K562 (cell line): ENCODE results near the gene ZNF768. TPM values are rescaled to one million over a fixed set of nuclear protein-coding genes. Genes with fewer than 3 reads are reported as not detected.

Experiments
- ATAC-seq: fragments of 200-7000 bp; cut with Tn5 transposase; 3 replicates; pipeline ENCODE4 v1.9.1; 2020; ENCODE audit warnings: moderate library complexity
- BruUV-seq: library from RNA; stranded (reverse); fragments of 400-500 nt; replicated peaks from 2 replicates; lab custom pipeline; 2021; lab: Mats Ljungman, UMichigan
- CTCF ChIA-PET: fragments of 300-600 bp; formaldehyde crosslinking; extraction: SDS; loops from one replicate; lab custom pipeline; 2021; ENCODE audit warnings: low intra/inter-chr PET ratio; lab: Yijun Ruan, JAX
- POLR2A ChIA-PET: fragments of 300-600, 350-650 bp; sonication (Branson Sonifier 250); formaldehyde crosslinking; extraction: SDS; loops from one replicate; lab custom pipeline; 2021; ENCODE audit warnings: antibody characterized with exemption, inconsistent platforms; lab: Yijun Ruan, JAX
- DNase-seq, 4 experiments: peaks; one replicate each; pipeline versions ENCODE4 v3.0.0 to v3.0.0-alpha.2; 2011 to 2018; ENCODE audit warnings: low spot score in 3 of 4, mixed read lengths in 3 of 4; ENCODE audit errors: extremely low read depth in 1 of 4
- FAIRE-seq: peaks from 2 replicates; lab custom pipeline; 2011; peaks lifted over from hg19 to GRCh38; lab: Jason Lieb, UNC
- H2AFZ ChIP-seq: 2 replicates; pipeline ENCODE4 v1.6.0; 2011; ENCODE audit warnings: low read depth, low read length, control low read depth, inconsistent platforms
- H3K27ac ChIP-seq: fragments of 200-600 bp; 3 replicates; pipeline ENCODE4 v1.8.0; 2011; ENCODE audit warnings: low read depth, mild to moderate bottlenecking, control low read depth, inconsistent platforms, low read length, moderate library complexity, mixed read lengths; ENCODE audit errors: extremely low read depth
- H3K27me3 ChIP-seq, 2 experiments: fragments of 300-600 bp in 1 of 2; 2 replicates in 1 of 2; 3 replicates in 1 of 2; pipeline versions ENCODE4 v1.6.0 to v1.8.0; 2011; ENCODE audit warnings: inconsistent platforms in 2 of 2, low read length in 2 of 2, mild to moderate bottlenecking in 1 of 2, mixed read lengths in 1 of 2, moderate library complexity in 1 of 2; ENCODE audit not compliant: control insufficient read depth in 2 of 2, insufficient read depth in 2 of 2
- H3K36me3 ChIP-seq: fragments of 300-600 bp; 3 replicates; pipeline ENCODE4 v1.8.0; 2011; ENCODE audit warnings: mild to moderate bottlenecking, low read length, inconsistent platforms; ENCODE audit not compliant: control insufficient read depth, insufficient read depth
- H3K4me1 ChIP-seq, 2 experiments: fragments of 200-600 bp in 1 of 2; replicated peaks in 1 of 2; 2 replicates in 1 of 2; 3 replicates in 1 of 2; pipeline versions ENCODE4 v1.5.1 to v1.8.0; 2011; ENCODE audit warnings: inconsistent platforms in 2 of 2, low read length in 2 of 2, mild to moderate bottlenecking in 1 of 2, mixed read lengths in 1 of 2, moderate library complexity in 1 of 2; ENCODE audit not compliant: control insufficient read depth in 2 of 2, insufficient read depth in 2 of 2
- H3K4me2 ChIP-seq: 2 replicates; pipeline ENCODE4 v1.6.1; 2011; ENCODE audit warnings: low read length, control low read depth, inconsistent platforms, mixed read lengths; ENCODE audit not compliant: insufficient read depth
- H3K4me3 ChIP-seq: fragments of 200-600 bp; sonication (generic), shearing (Covaris generic); 2 replicates; pipeline ENCODE4 v1.5.1; 2016; ENCODE audit warnings: control low read depth, inconsistent platforms
- H3K79me2 ChIP-seq: fragments of 200-600 bp; 3 replicates; pipeline ENCODE4 v1.8.0; 2011; ENCODE audit warnings: low read length, inconsistent platforms; ENCODE audit not compliant: control insufficient read depth, insufficient read depth
- H3K9ac ChIP-seq, 2 experiments: 2 replicates each; pipeline versions ENCODE4 v1.6.0 to v1.6.1; 2011; ENCODE audit warnings: low read depth in 2 of 2, low read length in 2 of 2, control low read depth in 1 of 2, inconsistent platforms in 1 of 2, mild to moderate bottlenecking in 1 of 2, mixed read lengths in 1 of 2; ENCODE audit not compliant: insufficient read depth in 1 of 2
- H3K9me1 ChIP-seq: one replicate; pipeline ENCODE4 v1.6.0; 2011; ENCODE audit warnings: inconsistent platforms, mild to moderate bottlenecking, low read length, moderate library complexity; ENCODE audit not compliant: control insufficient read depth, insufficient read depth
- H3K9me3 ChIP-seq: replicated peaks from 2 replicates; pipeline ENCODE4 v1.5.1; 2011; ENCODE audit warnings: low read depth, low read length, inconsistent platforms; ENCODE audit not compliant: control insufficient read depth, insufficient read depth
- H4K20me1 ChIP-seq: replicated peaks from 2 replicates; pipeline ENCODE4 v1.6.1; 2011; ENCODE audit warnings: low read length, inconsistent platforms, mixed read lengths; ENCODE audit not compliant: control insufficient read depth, insufficient read depth
- CHD1 ChIP-seq: fragments of 200-600 bp; sonication (generic); IDR thresholded peaks from one replicate; pipeline ENCODE4 v1.6.1; 2012; ENCODE audit warnings: mild to moderate bottlenecking, moderate library complexity, low read length, inconsistent platforms
- EGR1 ChIP-seq: fragments of 450-650 bp; conservative IDR thresholded peaks from 2 replicates; pipeline ENCODE4 v1.6.1; 2017; ENCODE audit warnings: mild to moderate bottlenecking
- NCOA2 ChIP-seq, 2 experiments: fragments of 450-650 bp; IDR thresholded peaks; 2 replicates each; pipeline ENCODE4 v1.6.1; 2018; ENCODE audit warnings: mild to moderate bottlenecking in 2 of 2, moderate library complexity in 1 of 2; ENCODE audit not compliant: partially characterized antibody in 2 of 2
- NRF1 ChIP-seq, 2 experiments: fragments of 450-650 bp; IDR thresholded peaks in 1 of 2; conservative IDR thresholded peaks in 1 of 2; 2 replicates each; pipeline ENCODE4 v1.6.1; 2014; ENCODE audit warnings: mild to moderate bottlenecking in 2 of 2
- PHTF2 ChIP-seq: fragments of 250-450 bp; sonication (Bioruptor Pico); IDR thresholded peaks from 2 replicates; pipeline ENCODE4 v1.5.0; 2021; ENCODE audit warnings: mild to moderate bottlenecking
- RREB1 ChIP-seq: fragments of 250-450 bp; sonication (Bioruptor Pico); IDR thresholded peaks from 2 replicates; pipeline ENCODE4 v1.4.0; 2020
- ZNF24 ChIP-seq: fragments of 450-650 bp; IDR thresholded peaks from 2 replicates; pipeline ENCODE4 v1.6.1; 2016
- WGBS: fragments of 100-300 bp; shearing (Covaris generic); methylation state at CpG from one replicate; pipeline ENCODE4 v1.1.6; 2016; ENCODE audit warnings: low coverage, mixed read lengths; ENCODE audit not compliant: insufficient coverage; ENCODE audit errors: missing lambda C conversion rate; 5-methylcytosine and 5-hydroxymethylcytosine counted together
- in situ Hi-C: fragments of 300-500 bp; cut with MboI; formaldehyde crosslinking; loops from 4 replicates; pipeline ENCODE4 v1.15.0; 2018; ENCODE audit warnings: inconsistent platforms, mixed read lengths
- intact Hi-C: fragments of 100-400 bp; cut with micrococcal nuclease; formaldehyde crosslinking; loops from 2 replicates; pipeline ENCODE4 v1.14.2; 2022
- polyA plus RNA-seq, 8 experiments: library from polyadenylated mRNA; depleted of rRNA in 4 of 8; stranded (reverse) in 5 of 8; unstranded in 3 of 8; fragments of >200 nt; fragmentation: Nextera tagmentation in 2 of 8; fragmentation: Illumina TruSeq in 1 of 8; extraction: Ambion mirVana in 2 of 8; extraction: Trizol in 1 of 8; gene quantifications; 2 replicates each; pipeline versions ENCODE4 v1.2.1 to v1.2.3, GENCODE V29; 2011 to 2014; ENCODE audit warnings: inconsistent platforms in 1 of 8, missing spikeins in 1 of 8
- total RNA-seq, 7 experiments: library from RNA; depleted of rRNA in 6 of 7; stranded (reverse); fragments of >200 nt in 6 of 7; fragmentation: Illumina TruSeq in 2 of 7; extraction: Trizol in 2 of 7; gene quantifications; 2 replicates each; pipeline versions ENCODE4 v1.2.1 to v1.2.3, GENCODE V29; 2011 to 2021; ENCODE audit warnings: low replicate concordance in 1 of 7

The ZNF768 gene
- total and polyA plus RNA-seq, 9 of the 15 experiments (the other 6 are each of a cell fraction or from before 2014, with no cell fraction given), result 0.13 to 50.7 (median 26.9) TPM

DNA sequence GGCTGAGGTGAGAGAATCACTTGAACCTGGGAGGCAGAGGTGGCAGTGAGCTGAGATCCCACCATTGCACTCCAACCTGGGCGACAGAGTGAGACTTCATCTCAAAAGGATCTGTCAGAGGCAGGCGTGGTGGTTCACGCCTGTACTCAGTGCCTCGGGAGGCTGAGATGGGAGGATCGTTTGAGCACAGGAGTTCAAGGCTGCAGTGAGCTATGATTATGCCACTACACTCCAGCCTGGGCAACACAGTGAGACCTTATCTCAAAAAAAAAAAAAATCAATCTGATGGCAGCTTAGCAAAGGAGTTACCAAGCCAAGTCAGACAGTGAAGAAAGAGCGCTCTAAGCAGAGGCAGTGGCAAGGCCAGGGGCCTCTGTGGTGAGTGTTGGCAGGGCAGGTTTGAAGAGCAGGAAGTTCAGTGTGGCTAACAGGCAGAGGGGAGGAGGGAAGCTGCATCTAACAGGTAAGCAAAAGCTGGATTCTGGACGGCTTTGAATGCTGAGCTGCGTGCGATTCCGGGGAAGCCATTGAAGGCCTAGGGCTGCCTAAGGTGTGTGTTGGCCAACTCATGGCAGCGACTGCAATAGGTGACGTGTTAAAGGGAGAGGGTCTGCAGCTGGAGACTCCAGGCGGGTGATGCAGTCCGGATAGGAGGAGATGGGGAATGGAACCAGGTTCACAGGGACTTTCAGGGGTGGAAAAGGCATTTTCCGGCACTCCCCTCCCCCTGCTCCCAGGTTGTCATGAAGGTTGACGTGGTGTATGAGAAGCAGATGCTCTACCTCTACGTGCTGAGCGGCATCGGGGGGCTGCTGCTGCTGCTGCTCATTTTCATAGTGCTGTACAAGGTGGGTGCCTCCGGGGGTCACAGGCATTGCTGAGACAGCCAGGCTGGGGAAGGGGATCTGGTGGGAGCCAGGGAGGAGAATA, 7.0 kb downstream of the ZNF768 start:
- DNase-seq (no peak), FAIRE-seq (no peak), ATAC-seq (no peak)
- ChIA-PET POLR2A (interaction anchor here (1.1 to 2.0 kb wide), 2 partner anchors 8 to 73 kb away, joined by 3 to 9 read pairs; no protein-coding TSS in a partner anchor), CTCF (no interaction called here)
- no peak overlapping the region for H3K27ac ChIP-seq
- H3K4me2 ChIP-seq, result no peak overlapping the region
- H3K27me3 ChIP-seq, result no peaks in the 10 kb centered on the region
- 60% methylated on average over 20 of the region's 20 CpGs for WGBS
- no peaks in the 10 kb centered on the region for H3K9me3 ChIP-seq
- no peak for TF ChIP-seq NCOA2 (IDR thresholded peaks at IDR 0.05; ENCODE audit: partially characterized antibody in 2 of 2)
- TF ChIP-seq PHTF2, result no peak
- TF ChIP-seq EGR1, result no peak
- no peak for TF ChIP-seq CHD1
- no peak for TF ChIP-seq ZNF24
- TF ChIP-seq RREB1, result no peak
- TF ChIP-seq NRF1 (conservative IDR thresholded peaks at IDR 0.05 in 1 of 2, IDR thresholded peaks at IDR 0.05 in 1 of 2), result no peak
- no TSS peak for BruUV-seq
- peaks cover 6% of the 10 kb centered on the region for H3K9me1 ChIP-seq
- H3K9ac ChIP-seq, result no peak overlapping the region; a peak in 1 of 4 replicates
- H3K4me3 ChIP-seq, result no peak overlapping the region
- intact Hi-C loops, result no loop called here
- H2AFZ ChIP-seq, result no peak overlapping the region
- peaks cover 2% of the 10 kb centered on the region; the same call in 1 of the 3 replicates for H3K36me3 ChIP-seq
- no peaks in the 10 kb centered on the region for H4K20me1 ChIP-seq
- in situ Hi-C loops, result no loop called here
- H3K4me1 ChIP-seq, result peaks cover 6 to 24% of the 10 kb centered on the region in 2 experiments; a peak in 4 of 5 replicates
- 0 out of 3 replicates have a peak, but pooled peaks cover under 1% of the 10 kb centered on the region for H3K79me2 ChIP-seq
